Type B pancreatic cell (in vitro differentiated cells): ENCODE data around the gene TSFM. TPM values are rescaled to one million over a fixed set of nuclear protein-coding genes. Genes with fewer than 3 reads are reported as not detected.

Experiments used
- DNase-seq: peaks from one replicate; pipeline ENCODE4 v3.0.0; 2021; ENCODE audit warnings: mixed read lengths; ENCODE audit not compliant: unreplicated experiment; ENCODE audit errors: extremely low spot score
- H3K27ac Mint-ChIP-seq: 2 replicates; pipeline ENCODE4 v1.8.0; 2021; ENCODE audit warnings: mild to moderate bottlenecking, mixed read lengths
- H3K27me3 Mint-ChIP-seq: 2 replicates; pipeline ENCODE4 v1.8.0; 2021; ENCODE audit warnings: mixed read lengths
- H3K36me3 Mint-ChIP-seq: 2 replicates; pipeline ENCODE4 v1.8.0; 2021; ENCODE audit warnings: mixed read lengths
- H3K4me1 Mint-ChIP-seq: one replicate; pipeline ENCODE4 v1.8.0; 2021; ENCODE audit warnings: mixed read lengths; ENCODE audit not compliant: unreplicated experiment
- H3K4me3 Mint-ChIP-seq: 2 replicates; pipeline ENCODE4 v1.8.0; 2021; ENCODE audit warnings: mild to moderate bottlenecking, mixed read lengths
- H3K9me3 Mint-ChIP-seq: 2 replicates; pipeline ENCODE4 v1.8.0; 2021; ENCODE audit warnings: mixed read lengths
- total RNA-seq: library from RNA; stranded (reverse); gene quantifications from 2 replicates; pipeline ENCODE4 v1.2.1, GENCODE V29; 2021; ENCODE audit warnings: low replicate concordance
- TF ChIP-seq, protein P1 (sequence below): fragments of 200-600 bp; sonication (generic); conservative IDR thresholded peaks from 2 replicates; pipeline ENCODE4 v1.5.0; 2021; ENCODE audit warnings: antibody characterized with exemption, mild to moderate bottlenecking

TSFM gene
- total RNA-seq, 1 donor from 2014 or later: 33.0 TPM

DNA sequence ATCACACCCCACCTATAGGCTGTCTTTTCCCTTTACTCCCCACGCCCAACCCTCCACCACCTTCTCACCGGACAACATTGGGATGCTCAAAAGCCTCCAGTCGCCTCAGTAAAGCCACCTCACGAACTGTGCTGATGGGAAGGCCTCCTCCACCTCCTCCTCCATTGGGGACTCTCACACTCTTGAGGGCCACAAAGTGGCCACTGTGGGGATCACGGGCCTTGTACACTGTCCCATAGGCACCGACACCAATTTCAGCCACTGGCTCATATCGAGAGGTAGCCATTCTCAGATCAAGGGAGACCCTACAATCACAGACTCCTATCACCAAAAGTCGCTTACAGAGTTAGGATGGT lies 31.2 kb upstream of the TSFM start:
- peaks cover 43% of the 10 kb centered on the region for H3K4me1 Mint-ChIP-seq
- H3K36me3 Mint-ChIP-seq: peaks cover 31% of the 10 kb centered on the region
- peak overlapping the region; percentile 98 for H3K4me3 Mint-ChIP-seq
- TF ChIP-seq, protein P1, sequence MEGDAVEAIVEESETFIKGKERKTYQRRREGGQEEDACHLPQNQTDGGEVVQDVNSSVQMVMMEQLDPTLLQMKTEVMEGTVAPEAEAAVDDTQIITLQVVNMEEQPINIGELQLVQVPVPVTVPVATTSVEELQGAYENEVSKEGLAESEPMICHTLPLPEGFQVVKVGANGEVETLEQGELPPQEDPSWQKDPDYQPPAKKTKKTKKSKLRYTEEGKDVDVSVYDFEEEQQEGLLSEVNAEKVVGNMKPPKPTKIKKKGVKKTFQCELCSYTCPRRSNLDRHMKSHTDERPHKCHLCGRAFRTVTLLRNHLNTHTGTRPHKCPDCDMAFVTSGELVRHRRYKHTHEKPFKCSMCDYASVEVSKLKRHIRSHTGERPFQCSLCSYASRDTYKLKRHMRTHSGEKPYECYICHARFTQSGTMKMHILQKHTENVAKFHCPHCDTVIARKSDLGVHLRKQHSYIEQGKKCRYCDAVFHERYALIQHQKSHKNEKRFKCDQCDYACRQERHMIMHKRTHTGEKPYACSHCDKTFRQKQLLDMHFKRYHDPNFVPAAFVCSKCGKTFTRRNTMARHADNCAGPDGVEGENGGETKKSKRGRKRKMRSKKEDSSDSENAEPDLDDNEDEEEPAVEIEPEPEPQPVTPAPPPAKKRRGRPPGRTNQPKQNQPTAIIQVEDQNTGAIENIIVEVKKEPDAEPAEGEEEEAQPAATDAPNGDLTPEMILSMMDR: no peak
- H3K9me3 Mint-ChIP-seq: no peaks in the 10 kb centered on the region
- peak overlapping the region; percentile 95 for H3K27ac Mint-ChIP-seq
- DNase-seq: no peak
- H3K27me3 Mint-ChIP-seq: peaks cover 28% of the 10 kb centered on the region

DNA sequence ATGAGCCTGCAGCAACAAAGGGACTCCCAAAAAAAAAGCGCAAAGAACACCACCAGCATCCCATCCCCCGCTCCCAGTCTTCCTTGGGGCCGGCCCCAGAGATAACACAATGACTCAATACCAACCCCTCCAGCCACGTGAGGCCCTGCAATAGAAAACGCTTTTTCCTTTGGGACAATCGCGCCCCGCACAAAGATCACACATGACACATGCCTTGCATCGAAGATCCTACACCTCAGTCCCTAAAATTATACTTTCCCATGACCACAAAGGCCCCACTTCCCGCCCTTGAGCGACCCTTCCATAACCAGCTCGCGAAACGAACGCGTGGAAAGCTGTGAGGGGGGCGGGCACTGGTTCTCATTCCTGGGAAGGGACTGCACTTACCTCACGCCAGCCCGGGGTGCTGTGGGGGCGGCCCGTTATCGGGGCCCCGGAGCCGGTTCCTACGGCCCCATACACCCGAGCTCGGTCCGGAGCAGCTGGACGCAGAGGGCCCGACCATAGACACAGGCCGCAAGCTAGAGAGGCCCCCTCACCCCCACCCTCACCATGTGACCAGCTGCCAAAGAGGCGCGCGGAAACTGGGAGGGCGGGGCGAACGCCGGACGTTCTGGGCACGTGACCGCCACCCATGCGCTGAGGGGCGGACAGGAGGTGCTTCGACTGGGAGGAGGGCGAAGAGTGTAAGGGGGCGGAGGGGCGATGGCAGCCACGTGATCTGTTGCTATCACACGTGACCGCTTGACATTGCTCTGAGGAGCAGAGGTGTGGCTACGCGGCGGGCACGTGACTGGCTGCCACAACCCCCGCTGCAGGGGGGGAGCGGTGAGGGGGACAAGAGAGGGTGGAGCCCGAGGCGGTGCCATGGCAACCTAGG lies 30.6 kb upstream of the TSFM start, which contains the start of gene CDK4:
CDK4 (minus strand) TSS at position 523 of the 880 bp plus-strand sequence. CDS start 593 bp downstream, outside the sequence.
- peaks cover 29% of the 10 kb centered on the region for H3K36me3 Mint-ChIP-seq
- TF ChIP-seq, protein P1: no peak
- no peaks in the 10 kb centered on the region for H3K9me3 Mint-ChIP-seq
- H3K4me1 Mint-ChIP-seq: peaks cover 48% of the 10 kb centered on the region
- peak within 1 kb of the TSS; percentile 95 for H3K27ac Mint-ChIP-seq
- peaks cover 34% of the 10 kb centered on the region for H3K27me3 Mint-ChIP-seq
- peak; percentile 99 for DNase-seq
- H3K4me3 Mint-ChIP-seq: peak within 1 kb of the TSS; percentile 98

DNA sequence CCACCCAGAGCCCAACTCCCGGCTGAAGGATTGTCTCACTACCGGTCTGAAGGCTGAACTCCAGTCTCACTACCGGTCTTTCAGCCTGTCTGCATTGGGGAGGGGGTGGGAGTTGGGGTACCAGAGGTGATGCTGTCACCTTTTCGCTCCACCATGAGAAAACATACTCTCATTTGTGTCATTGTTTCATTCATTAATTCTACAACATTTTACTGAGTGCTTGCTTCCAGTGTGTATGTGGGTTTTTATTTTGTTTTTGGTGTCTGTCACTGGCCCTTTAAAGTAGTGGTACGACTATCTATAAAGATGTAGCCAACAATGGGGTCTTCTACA lies 30.0 kb upstream of the TSFM start:
- DNase-seq: no peak
- H3K9me3 Mint-ChIP-seq: no peaks in the 10 kb centered on the region
- peaks cover 25% of the 10 kb centered on the region for H3K36me3 Mint-ChIP-seq
- peaks cover 48% of the 10 kb centered on the region for H3K4me1 Mint-ChIP-seq
- TF ChIP-seq, protein P1: no peak
- H3K4me3 Mint-ChIP-seq: peak overlapping the region; percentile 98
- H3K27ac Mint-ChIP-seq: peak overlapping the region; percentile 95
- peaks cover 35% of the 10 kb centered on the region for H3K27me3 Mint-ChIP-seq

DNA sequence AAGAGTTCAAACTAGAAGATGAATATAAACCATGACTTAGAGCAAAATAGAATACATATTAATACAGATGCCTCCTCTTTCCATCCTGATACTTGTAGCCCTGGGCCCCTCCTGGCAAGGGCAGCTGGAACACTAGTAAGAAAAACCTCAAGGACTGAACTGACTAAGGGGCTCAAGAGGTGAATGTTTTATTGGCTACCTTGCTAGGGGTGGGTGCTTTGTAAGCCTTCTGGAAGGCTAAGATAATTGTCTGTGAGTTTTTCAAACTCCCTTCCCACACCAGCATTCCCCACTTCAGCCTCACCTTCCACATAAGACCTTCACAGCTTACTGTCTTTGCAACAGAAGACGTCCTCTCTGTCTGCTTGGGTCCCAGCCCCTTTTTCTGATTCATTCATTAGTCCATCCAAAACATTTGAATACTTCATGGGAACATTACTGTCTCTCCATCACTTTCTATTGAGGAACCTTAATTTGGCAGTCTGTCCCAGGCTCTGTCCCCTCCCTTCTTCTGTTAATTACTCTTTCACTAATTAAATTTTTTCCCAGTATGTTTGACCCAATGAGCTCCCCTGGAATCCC lies 28.7 kb upstream of the TSFM start:
- H3K4me1 Mint-ChIP-seq: peaks cover 48% of the 10 kb centered on the region
- peak overlapping the region; percentile 98 for H3K4me3 Mint-ChIP-seq
- peak overlapping the region; percentile 95 for H3K27ac Mint-ChIP-seq
- TF ChIP-seq, protein P1: no peak
- peaks cover 41% of the 10 kb centered on the region for H3K27me3 Mint-ChIP-seq
- DNase-seq: no peak
- H3K9me3 Mint-ChIP-seq: no peaks in the 10 kb centered on the region
- H3K36me3 Mint-ChIP-seq: peaks cover 23% of the 10 kb centered on the region

DNA sequence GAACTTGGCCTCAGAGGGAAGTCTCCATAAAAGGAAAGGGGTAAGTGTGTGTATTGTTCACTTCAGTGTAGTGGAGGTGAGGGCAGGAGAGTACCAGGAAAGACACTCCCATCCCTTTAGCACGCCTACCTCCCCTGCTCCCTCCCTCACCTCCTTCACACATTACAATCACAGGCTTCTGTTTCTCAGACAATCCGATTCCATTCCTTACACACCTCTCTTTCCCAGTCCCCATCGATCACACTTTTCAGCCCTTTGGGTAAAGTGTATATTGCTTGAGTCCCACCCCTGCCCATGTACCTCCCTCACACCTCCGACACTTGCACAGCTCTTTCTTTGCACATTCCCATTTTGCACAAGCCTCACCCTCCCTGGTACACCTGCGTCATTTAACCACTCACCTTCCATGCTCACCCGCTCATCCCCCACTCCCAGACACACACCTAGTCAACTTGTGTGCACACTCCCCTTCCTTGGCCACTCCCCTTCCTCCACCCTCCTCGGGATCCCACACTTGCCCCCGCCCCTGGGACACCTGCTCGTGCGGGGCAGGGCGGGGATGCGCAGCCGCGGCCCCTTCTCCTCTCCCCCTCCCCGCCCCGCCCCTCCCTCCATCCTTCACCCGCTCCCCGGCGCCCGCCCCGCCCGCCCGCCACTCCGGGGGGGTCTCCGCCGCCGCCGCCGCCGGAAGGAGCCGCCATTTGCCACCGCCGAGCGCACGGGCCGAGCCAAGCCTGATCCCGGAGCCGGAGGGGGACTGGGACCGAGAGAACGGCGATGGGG lies 28.0 kb upstream of the TSFM start, which contains the start of gene MARCHF9:
MARCHF9 (plus strand) TSS at position 693 of the 783 bp plus-strand sequence. CDS start 426 bp downstream, outside the sequence.
- peaks cover 48% of the 10 kb centered on the region for H3K4me1 Mint-ChIP-seq

More for the DNA sequence above, 28.0 kb upstream of the TSFM start, which contains the start of gene MARCHF9:
- Mint-ChIP-seq H3K27ac (peak within 1 kb of the TSS; percentile 95), H3K4me3 (peak within 1 kb of the TSS; percentile 98), H3K27me3 (peaks cover 45% of the 10 kb centered on the region), H3K36me3 (peaks cover 23% of the 10 kb centered on the region), H3K9me3 (no peaks in the 10 kb centered on the region)
- TF ChIP-seq, protein P1: no peak
- DNase-seq: no peak
